Jurkat, Clone E6-1 (cell line): ENCODE data around the gene COPRS. TPM values are rescaled to one million over a fixed set of nuclear protein-coding genes. Genes with fewer than 3 reads are reported as not detected.

Experiments used
- DNase-seq: peaks from one replicate; pipeline ENCODE4 v3.0.0-alpha.2; 2011; ENCODE audit warnings: low read depth, low spot score
- H3K4me3 ChIP-seq: 2 replicates; pipeline ENCODE4 v1.5.1; 2011; ENCODE audit warnings: mild to moderate bottlenecking, low read length, control low read depth, moderate library complexity
- polyA plus RNA-seq: library from polyadenylated mRNA; unstranded; fragments of >200 nt; gene quantifications from one replicate; pipeline ENCODE4 v1.2.1, GENCODE V29; 2012; ENCODE audit warnings: missing spikeins; ENCODE audit not compliant: insufficient read length, insufficient read depth

Gene COPRS, protein sequence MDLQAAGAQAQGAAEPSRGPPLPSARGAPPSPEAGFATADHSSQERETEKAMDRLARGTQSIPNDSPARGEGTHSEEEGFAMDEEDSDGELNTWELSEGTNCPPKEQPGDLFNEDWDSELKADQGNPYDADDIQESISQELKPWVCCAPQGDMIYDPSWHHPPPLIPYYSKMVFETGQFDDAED
- 88.2 TPM for polyA plus RNA-seq

DNA sequence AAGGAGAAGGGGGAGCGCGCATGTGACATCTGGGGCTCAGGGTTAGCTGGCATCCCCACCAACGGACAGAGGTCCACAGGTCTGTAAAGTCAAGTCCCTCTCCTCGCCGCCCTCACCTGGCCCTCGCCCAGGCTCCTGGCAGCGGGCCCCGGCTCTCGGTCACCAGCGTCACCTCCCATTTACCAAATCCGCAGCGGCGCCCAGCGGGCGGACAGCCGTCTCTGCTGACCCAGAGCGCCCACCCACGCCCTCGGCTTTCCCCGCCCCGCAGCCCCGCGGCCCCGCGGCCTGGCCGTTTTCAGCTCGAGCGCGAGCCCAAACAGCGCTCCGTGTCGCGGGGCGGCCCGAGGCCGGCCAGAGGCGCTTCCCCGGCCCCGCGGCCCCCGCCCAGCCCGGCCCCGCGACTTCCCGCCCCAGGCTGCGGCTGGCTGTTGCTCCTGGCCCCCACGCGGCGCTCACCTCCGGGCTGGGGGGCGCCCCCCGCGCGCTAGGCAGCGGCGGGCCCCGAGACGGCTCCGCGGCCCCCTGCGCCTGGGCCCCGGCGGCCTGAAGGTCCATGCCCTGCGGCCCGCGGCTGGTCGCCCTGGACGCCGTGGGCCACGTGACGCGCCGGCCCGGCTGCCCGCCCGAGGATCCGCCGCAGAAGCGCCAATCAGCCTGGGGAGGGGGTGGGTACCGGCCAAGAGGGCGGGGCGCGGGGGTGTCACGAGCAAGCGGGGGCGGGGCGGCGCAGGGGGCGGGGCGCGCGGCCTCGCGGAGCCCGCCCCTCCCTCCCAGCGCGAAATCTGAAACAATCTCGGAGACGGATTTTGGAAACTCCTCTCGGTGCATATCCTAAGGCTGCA, at the start of gene COPRS:
COPRS (minus strand) TSS at position 603 of the 845 bp plus-strand sequence; CDS start at position 558, 45 bp downstream.
- peak within 1 kb of the TSS; percentile 74 for H3K4me3 ChIP-seq
- peak; percentile 47 for DNase-seq

DNA sequence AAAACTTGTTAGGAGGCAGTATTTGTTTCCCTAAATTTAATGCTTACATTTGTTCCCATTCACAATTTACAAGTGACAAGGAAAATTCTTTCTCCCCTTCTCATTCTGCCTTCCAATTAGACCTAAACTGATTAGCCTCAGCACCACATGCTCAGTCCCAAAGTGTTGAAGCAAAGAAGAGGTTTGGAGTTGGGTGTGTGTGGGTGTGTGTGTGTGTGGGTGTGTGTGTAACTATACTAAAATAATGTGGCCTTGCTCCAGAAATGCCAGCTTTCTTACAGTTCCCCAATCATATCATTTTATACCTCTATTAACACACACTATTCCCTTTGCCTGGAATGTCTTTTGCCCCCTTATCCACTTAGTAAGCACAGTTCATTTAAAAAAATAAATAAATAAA, 49.3 kb upstream of the COPRS start:
- no peak for DNase-seq
- H3K4me3 ChIP-seq, result no peak overlapping the region

DNA sequence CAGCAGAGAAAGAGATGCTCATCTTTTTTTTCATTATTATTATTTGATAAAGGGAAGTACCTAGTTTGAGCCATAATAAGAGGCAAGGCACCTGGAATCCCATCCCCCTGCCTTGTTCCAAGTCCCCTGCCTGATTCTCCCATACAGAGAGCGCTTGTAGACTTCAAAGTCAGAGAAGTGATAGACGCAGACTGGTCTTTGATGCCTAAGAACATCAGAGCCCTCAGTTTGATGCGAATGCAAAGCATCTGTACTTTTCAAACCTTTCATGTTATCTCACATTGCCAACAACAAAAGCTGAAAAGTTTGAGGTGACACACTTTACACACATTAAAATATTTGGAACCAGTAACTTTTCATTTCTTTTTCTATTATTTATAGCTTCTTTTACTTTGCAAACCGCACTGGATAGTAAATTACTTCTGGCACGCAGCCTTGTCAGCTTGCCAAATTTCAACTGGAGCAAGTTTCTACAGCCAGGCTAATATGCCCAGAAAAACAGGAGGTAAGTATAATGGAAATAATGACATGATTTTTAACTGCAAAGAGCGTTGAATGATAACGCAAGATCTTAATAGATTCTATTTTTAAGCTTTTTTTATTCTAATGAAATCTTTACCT, 48.4 kb upstream of the COPRS start:
- H3K4me3 ChIP-seq, result no peak overlapping the region
- DNase-seq, result peak; percentile 69

DNA sequence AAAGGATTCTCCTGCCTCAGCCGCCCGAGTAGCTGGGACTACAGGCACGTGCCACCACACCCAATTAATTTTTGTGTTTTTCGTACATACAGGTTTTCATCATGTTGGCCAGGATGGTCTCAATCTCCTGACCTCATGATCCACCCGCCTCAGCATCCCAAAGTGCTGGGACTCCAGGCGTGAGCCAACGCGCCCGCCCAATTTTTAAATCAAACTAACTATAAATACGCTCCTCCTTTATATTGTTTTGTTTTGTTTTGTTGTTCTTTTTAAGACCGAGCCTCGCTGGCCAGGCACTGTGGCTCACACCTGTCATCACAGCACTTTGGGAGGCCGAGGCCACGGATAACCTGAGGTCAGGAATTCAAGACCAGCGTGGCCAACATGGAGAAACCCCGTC, 44.4 kb upstream of the COPRS start:
- H3K4me3 ChIP-seq, result no peak overlapping the region
- no peak for DNase-seq

DNA sequence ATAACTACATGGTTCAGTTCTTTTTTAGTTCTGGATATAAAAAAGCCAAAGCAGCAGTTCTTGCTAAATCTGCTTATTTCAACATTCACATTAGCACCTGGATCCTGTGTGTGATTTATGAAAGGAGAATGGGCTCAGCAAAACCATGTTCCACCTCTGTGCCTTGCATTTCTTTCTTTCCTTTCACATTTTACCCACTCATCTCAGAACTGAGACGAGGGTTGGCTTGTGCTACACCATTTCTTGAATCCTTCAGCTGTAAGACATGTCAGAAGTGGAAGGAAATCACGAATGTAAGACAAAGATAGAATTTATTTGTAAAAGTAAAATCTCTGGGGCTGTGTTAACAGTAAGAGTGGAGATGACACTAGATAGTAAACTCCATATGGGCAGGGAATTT, 43.6 kb upstream of the COPRS start:
- no peak for DNase-seq
- no peak overlapping the region for H3K4me3 ChIP-seq

DNA sequence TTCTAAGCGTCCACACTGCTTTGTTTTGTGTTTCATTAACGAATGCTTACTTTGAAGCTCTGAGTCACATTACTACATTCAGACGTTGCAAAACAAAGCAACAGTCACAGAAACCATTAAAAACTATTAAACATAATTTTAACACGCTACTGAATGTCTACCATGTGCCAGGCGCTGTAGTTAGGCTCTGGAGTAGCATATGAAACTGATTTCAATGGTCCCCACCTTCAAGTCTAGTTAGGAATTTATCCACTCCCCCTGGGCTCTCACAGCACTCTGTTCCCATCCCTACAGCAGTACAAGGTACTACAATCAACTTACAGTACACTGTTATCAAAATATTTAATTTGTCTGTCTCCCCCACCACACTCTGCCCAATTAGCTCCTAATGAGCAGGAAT, 41.8 kb upstream of the COPRS start:
- DNase-seq, result no peak
- peak overlapping the region; percentile 82 for H3K4me3 ChIP-seq

DNA sequence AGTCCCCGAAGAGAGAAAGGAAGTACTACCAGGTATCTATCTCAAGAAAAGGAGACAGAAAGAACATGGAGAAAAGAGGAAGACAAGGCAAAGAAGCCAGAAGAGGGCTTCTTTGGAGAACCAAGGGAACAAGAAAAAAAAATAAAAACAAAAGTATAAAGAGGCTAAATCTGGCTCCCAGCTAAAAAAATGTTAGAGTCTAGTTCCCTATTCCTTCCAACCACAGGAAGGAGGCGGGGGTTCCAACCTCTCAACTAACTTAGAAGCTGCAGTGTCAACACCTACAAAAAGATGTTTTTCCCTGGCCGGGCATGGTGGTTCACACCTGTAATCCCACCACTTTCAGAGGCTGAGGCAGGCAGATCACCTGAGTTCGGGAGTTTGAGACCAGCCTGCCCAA, 29.1 kb upstream of the COPRS start:
- H3K4me3 ChIP-seq, result no peak overlapping the region
- DNase-seq, result no peak

DNA sequence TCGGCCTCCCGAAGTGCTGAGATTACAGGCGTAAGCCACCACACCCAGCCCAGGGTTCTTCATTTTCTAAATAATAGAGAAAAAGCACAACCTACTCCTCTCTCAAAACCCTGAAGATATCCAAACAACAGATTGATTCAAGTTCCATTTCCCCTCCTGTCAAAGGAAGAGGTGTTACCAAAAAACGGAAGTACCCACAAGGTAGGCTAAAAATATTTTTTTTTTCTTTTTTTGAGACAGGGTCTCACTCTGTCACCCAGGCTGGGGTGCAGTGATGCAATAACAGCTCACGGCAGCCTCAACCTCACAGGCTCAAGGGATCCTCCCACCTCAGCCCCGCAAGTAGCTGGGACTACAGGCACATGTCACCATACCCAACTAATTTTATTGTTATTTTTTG, 23.5 kb upstream of the COPRS start:
- no peak overlapping the region for H3K4me3 ChIP-seq
- DNase-seq, result no peak

DNA sequence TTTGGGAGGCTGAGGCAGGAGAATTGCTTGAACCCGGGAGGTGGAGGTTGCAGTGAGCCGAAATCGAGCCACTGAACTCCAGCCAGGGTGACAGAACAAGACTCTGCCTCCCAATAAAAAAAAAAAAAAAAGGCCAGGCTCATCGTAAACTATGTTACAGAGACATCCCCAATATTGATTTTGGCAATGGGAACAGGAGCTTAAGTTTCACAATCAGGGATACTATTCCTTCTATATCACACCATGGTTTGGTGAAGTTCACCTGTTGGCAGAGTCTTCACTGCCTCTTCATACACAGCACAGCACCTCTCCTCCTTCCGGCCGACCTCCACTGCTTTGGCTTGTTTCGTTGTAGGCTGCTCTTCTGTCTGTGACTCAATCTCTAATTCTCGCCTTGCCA, 21.3 kb upstream of the COPRS start:
- no peak for DNase-seq
- no peak overlapping the region for H3K4me3 ChIP-seq

DNA sequence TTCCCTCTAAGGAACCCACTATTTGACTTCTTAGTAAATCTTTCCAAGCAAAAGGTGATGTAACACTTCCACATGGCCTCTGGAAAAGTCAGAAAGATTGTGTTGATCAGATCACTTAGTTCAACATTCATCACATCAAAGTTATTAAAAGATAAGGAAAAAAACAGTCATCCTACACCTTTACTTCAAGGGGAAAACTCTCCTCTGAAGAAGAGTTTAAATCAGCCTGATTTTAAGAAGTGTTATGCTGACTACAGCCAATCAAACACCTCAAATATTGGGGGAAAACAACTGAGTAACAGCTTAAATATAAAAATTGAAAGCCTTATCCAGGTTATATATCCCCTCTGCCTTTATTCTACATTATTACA, 19.6 kb upstream of the COPRS start:
- no peak overlapping the region for H3K4me3 ChIP-seq
- no peak for DNase-seq

DNA sequence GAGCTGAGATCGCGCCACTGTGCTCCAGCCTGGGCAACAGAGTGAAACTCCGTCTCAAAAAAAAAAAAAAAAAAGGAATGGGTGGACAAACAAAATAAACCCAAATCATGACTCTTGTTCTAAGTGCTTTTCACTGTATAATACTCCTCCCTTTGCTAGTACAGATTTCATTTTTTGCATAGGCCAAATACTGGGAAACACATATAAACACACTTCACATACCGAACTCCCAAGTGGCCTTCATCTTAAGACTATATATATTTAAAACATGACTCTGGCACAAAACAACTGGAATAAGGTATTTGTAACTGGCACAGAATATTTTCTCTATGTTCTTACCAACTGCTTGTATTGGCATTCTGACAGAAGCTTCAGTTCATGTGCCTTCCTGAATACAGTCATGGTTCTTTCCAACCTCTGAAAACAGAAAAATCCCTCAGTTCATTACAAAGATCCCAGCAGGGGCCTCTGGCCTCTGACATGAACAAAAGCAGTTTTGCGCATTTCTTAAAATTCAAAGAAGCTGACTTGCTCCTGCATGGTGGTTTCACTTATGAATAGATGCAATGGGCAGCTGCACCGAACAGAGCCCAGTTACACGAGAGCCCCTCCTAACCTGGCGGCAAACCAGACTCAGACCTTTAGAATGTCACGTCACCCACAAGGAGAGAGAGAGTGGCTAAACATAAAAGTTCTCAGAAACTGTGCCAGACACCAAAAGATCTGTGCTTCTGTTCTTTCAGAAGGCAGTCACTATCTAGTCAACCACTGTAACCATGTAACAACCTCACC, 19.1 kb upstream of the COPRS start:
- DNase-seq, result peak; percentile 27
- no peak overlapping the region for H3K4me3 ChIP-seq

DNA sequence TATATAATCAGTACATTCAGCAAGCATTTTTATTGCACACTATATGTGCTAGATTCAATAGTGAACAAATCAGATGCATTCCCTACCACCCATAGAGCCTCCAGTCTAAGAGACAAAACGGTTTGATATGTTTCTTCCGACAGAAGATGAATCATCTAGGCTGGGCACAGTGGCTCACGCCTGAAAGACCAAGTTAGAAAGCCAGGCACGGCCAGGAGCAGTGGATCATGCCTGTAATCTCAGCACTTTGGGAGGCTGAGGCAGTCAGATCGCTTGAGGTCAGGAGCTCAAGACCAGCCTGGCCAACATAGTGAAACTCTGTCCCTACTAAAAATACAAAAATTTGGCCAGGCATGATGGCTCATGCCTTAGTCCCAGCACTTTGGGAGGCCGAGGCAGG, 18.3 kb upstream of the COPRS start:
- no peak overlapping the region for H3K4me3 ChIP-seq
- no peak for DNase-seq

DNA sequence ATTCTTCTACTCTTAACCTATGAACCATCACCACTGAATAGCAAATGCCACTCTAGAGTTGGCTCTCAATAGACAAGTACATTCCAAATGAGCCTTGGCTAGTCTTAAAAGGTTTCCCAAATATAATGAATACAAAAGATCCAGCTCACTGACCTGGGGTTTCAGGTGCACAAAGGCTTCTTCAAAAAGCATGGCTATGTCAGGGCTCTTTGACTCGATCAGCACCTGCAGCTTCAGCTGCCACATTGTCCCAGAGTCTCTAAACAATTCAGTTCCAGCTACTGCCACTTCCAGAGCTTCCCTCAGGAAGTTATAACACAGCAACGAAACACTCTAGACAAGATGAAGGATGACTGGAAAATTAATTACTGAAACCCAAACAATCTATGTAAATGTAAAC, 16.0 kb upstream of the COPRS start:
- no peak for DNase-seq
- no peak overlapping the region for H3K4me3 ChIP-seq

DNA sequence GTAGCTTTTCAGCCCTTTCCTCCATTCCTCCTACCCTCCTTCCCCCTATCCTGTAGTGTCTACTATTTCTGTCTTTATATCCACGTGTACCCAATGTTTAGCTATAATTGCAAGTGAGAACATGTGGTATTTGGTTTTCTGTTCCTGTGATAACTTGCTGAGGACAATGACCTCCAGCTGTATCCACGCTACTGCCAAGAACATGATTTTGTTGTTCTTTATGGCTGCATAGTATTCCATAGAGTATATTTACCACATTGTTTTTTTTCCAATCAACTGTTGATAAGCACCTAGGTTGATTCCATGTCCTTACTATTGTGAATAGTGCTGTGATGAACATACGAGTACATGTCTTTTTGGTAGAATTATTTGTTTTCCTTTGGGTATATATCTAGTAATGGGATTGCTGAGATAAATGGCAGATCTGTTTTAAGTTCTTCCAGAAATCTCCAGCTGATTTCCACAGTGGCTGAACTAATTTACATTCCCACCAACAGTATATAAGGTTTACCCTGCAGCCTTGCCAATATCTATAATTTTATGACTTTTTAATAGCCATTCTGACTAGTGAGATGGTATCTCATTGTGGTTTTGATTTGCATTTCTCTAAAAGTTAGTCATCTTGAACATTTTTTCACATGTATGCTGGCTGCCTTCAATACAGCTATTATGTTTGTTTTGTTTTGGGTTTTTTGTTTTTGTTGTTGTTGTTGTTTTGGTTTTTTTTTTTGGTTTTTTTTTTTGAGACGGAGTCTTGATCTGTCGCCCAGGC, 10.9 kb upstream of the COPRS start:
- no peak for DNase-seq
- H3K4me3 ChIP-seq, result no peak overlapping the region

DNA sequence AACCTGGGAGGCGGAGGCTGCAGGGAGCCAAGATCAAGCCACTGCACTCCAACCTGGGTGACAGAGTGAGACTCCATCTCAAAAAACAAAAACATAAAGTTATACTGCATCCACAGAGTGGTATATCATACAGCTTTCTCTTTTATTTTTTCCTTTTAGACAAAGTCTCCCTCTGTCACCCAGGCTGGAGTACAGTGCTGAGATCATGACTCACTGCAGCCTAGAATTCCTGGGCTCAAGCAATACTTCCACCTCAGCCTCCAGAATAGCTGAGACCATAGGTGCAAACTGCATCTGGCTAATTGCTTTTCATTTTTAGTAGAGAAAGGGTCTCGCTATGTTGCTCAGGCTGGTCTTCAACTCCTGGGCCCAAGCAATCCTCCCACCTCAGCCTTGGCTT, 10.0 kb upstream of the COPRS start:
- H3K4me3 ChIP-seq, result no peak overlapping the region
- no peak for DNase-seq

DNA sequence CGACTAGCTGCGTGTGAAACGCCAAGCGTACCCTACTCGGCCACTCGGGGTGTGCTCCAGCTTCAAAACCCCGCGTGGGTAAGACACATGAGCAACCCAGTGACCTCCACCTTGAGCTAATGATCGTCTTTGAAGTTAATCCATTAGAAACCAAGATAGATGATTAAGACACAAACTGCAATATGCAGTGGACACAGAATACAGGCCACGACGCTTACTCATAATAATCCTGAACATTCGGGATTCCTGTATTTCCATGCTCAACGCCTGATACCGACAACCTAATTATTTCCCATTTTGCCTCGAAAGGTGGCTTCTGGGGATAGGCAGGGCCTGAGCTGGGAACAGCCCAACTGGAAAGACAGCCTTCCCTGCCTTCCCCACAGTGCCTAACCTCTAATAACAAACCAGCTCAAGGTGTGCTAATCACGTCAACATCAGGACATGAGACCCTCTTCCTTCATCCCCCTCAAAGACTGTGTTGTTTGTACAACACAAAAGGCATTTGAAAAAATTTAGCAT, 504 bp upstream of the COPRS start:
- DNase-seq, result no peak
- H3K4me3 ChIP-seq, result peak overlapping the region; percentile 74

DNA sequence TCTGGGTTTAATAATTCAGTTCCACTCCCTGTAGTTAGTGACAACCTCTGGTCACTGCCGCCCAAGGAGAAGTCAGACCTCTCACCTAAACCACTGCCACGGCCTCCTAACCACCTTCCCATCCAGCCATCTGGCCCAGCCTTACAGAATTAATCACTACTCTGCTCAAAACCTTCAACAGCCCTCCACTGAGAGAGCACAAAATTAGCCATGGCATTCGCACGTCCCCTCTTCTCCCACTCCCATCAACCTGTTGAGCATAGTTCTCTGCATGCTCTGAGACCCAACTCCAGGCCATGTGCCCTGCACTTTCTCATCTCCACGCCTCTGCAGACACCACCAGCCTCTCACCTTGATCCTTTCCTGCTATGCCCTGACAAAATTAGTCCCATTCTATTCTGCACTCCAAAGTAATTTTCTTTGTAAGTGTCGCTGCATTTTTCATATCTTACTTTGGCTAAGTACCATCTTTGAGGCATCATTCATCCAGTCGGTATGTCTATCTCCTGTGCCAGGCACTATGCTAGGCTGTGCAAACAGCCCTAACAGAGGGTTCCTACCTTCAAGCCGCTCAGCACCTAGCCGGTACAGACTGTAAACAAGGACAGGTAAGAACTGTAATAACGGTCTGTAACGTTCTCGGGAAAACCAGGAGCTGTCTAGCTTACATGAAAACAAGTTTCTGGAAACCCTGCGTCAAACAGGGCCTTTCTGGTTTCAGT, 963 bp downstream of the COPRS start:
- no peak for DNase-seq
- H3K4me3 ChIP-seq, result peak overlapping the region; percentile 74

DNA sequence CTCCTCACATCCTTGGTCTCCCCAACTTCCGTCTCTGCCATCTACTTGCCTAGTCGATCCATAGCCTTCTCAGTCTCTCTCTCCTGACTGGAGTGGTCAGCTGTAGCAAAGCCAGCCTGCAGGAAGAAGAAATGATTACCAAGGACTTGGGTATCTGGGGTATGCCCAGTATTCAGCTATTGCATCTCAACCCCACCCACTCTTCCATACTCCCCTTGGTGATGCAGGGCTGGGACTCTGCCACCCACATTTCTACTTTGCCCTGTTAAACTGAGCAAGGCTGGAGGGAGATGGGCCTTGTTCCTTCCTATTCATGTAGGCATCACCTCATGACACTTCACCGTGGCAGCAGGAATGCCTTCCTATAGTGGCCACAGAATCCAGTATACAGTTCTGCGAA, 2.3 kb downstream of the COPRS start:
- no peak for DNase-seq
- H3K4me3 ChIP-seq, result no peak overlapping the region
